NCI-H2029 (cell line): Measurements from ENCODE around the gene OR52A5.

ENCODE experiments used
- DNase-seq: peaks from one replicate; lab custom pipeline; 2025; lab: John Stamatoyannopoulos, UW

The OR52A5 gene

DNA sequence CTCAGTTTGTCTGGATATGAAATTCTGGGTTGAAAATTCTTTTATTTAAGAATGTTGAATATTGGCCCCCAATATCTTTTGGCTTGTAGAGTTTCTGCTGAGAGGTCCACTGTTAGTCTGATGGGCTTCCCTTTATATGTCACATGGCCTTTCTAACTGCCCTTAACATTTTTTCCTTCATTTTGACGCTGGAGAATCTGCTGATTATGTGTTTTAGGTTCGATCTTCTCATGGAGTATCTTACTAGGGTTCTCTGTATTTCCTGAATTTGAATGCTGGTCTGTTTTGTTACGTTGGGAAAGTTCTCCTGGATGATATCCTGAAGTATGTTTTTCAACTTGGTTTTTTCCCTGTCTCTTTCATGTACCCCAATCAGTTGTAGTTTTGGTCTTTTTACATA, 22.8 kb downstream of the OR52A5 start:
- no peak for DNase-seq

DNA sequence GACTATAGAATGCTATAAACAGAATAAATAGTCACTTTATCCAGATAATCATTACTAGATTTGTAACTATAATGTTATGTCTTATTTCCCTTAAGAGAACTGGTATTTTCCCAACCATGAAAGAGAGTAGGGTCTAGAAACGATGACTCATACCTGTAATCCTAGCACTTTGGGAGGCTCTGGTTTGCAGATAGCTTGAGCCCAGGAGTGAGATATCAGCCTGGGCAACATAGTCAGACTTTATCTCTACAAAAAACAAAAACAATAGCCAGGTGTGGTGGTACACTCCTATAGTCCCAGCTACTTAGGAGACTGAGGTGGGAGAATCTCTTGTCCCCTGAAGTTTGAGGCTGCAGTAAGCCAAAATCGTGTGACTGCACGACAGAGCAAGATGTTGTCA, 30.9 kb downstream of the OR52A5 start:
- no peak for DNase-seq

DNA sequence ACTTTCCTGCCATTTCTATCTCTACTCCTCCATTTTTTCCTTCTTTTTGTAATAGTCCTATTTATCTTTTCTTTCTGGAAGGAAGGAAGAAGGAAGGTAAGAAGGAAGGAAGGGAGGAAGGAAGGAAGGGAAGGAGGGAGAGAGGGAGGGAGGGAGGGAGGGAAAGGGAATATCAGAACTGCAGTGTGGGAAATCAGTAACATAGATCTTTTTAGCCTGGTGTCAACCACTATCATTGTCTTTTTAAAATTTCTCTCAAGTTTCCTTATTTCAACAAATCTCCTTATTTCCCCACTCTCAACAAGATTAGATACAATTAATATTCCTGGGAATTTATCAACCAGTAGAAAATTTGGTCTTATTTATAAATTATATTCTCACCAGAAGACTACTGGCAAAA, 35.1 kb downstream of the OR52A5 start:
- no peak for DNase-seq

DNA sequence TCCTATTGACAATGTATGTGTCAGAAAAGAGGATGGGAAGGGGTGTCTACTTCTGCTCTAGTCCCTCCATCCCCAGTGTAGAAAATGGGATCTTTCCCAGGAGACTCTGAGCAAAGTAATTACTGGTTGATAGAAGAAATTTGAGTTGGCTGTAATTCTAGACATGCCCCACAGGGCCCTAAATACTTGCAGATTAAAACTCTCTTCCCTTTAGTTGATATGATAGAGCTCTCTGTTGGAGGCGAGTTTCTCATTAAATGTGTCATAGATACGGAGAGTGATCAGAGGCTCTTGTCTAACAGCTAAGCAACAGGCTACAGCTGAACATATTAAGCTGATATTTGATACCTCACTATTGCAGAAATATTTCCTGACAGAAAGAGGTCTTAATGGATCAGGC, 35.9 kb downstream of the OR52A5 start:
- DNase-seq, result no peak

GRCh38 chr11:5096011-5096410, 42.1 kb downstream of the OR52A5 start:
- DNase-seq, result no peak

DNA sequence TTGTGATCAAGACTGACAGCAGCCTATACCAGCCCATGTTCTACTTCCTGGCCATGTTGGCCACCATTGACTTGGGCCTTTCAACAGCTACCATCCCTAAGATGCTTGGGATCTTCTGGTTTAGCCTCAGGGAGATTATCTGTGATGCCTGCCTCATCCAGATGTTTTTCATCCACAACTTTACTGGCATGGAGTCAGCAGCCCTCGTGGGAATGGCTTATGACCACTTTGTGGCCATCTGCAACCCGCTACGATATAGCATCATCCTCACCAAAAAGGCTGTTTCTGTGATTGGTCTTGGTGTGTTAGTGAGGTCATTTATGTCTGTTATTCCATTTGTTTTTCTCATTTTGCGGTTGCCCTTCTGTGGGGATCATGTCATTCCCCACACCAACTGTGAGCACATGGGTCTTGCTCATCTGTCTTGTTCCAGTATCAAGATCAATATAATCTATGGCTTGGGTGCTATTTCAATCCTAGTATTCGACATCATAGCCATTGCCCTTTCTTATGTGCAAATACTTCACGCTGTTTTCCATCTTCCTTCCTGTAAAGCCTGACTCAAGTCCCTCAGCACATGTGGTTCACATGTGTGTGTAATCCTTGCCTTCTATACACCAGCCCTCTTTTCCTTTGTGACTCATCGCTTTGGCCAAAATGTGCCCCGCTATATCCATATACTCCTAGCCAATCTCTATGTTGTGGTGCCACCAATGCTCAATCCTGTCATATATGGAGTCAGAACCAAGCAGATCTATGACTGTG, 45.2 kb downstream of the OR52A5 start:
- DNase-seq, result no peak

DNA sequence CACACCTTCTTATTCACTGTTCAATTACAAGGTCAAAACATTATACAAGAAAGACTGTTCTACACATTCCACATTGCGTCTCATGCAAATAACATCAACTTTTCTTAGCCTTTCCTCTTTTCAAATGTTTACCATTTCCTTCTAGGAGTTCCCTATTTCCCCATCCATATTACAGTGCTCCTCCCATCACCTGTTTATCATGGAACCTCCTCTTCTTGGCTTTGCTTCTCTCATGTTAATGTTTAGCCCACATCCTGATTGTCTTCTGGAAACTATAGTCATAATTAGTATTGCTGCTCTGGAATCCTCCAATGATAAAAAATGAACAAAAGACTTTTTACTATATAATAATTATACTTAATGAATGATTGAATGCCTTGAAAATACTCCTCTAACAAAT, 47.5 kb downstream of the OR52A5 start:
- DNase-seq, result no peak

- DNase-seq, result no peak
Observed at GRCh38 chr11:5088556-5088955, 49.6 kb downstream of the OR52A5 start.

- no peak for DNase-seq
Observed at GRCh38 chr11:5083602-5084001, 54.6 kb downstream of the OR52A5 start.

GRCh38 chr11:5081405-5081804, 56.8 kb downstream of the OR52A5 start:
- no peak for DNase-seq
